SK-N-SH treated with all-trans-retinoic acid at 6 μM for 48 hours (cell line): ENCODE measurements around the gene MFN2.

Experiments
- CREB5 ChIP-seq: fragments of 250-450 bp; sonication (Bioruptor Pico); IDR thresholded peaks from 2 replicates; pipeline ENCODE4 v1.5.1; 2020; ENCODE audit warnings: low read depth, mild to moderate bottlenecking, moderate library complexity
- RARB ChIP-seq: fragments of 250-450 bp; sonication (Bioruptor Pico); IDR thresholded peaks from 2 replicates; pipeline ENCODE4 v1.8.0; 2021; ENCODE audit warnings: mild to moderate bottlenecking, moderate library complexity
- ZC3H10 ChIP-seq: fragments of 250-450 bp; sonication (Bioruptor Pico); IDR thresholded peaks from 2 replicates; pipeline ENCODE4 v1.5.1; 2021; ENCODE audit warnings: mild to moderate bottlenecking, moderate library complexity
- ZFP30 ChIP-seq: fragments of 450-650 bp; formaldehyde crosslinking; IDR thresholded peaks from 2 replicates; pipeline ENCODE4 v1.5.0; 2022; ENCODE audit warnings: mild to moderate bottlenecking, moderate library complexity

- TF ChIP-seq ZC3H10 (no peak), CREB5 (CRISPR knock-in tag) (no peak), ZFP30 (no peak), RARB (CRISPR knock-in tag) (no peak)
Observed at GRCh38 chr1:12049616-12050015, 69.4 kb downstream of the MFN2 start.
